Neutrophil (primary cell): ENCODE measurements around the gene NTRK2.
"Not testable (repeated sequence)": the region's sequence is repeated elsewhere in the genome, so short reads cannot be mapped to it uniquely, and the experiment has no call there.

Experiments used
- H3K27ac ChIP-seq: fragments of 200-600 bp; sonication (generic); 2 replicates; pipeline ENCODE4 v1.5.1; 2016; ENCODE audit warnings: mild to moderate bottlenecking, moderate library complexity
- H3K27me3 ChIP-seq: fragments of 200-600 bp; sonication (generic); 2 replicates; pipeline ENCODE4 v1.6.0; 2016; ENCODE audit warnings: mild to moderate bottlenecking
- H3K36me3 ChIP-seq: fragments of 200-600 bp; sonication (generic); 2 replicates; pipeline ENCODE4 v1.5.1; 2017
- H3K4me1 ChIP-seq, 2 experiments: fragments of 200-600 bp in 1 of 2; sonication (generic) in 1 of 2; 1 replicate in 1 of 2; 2 replicates in 1 of 2; pipeline versions ENCODE4 v1.5.1 to v1.6.1; 2013 to 2016; ENCODE audit warnings: low read depth in 1 of 2, low read length in 1 of 2, mild to moderate bottlenecking in 1 of 2, moderate library complexity in 1 of 2; ENCODE audit not compliant: control insufficient read depth in 1 of 2, insufficient read depth in 1 of 2
- H3K4me3 ChIP-seq, 2 experiments: fragments of 200-600 bp in 1 of 2; sonication (generic) in 1 of 2; 1 replicate in 1 of 2; 2 replicates in 1 of 2; pipeline ENCODE4 v1.5.1; 2013 to 2016; ENCODE audit warnings: low read depth in 1 of 2, low read length in 1 of 2, mild to moderate bottlenecking in 1 of 2, moderate library complexity in 1 of 2
- H3K9me3 ChIP-seq: fragments of 200-600 bp; sonication (generic); 2 replicates; pipeline ENCODE4 v1.5.1; 2016
- CTCF ChIP-seq: fragments of 200-600 bp; sonication (generic); IDR thresholded peaks from 2 replicates; pipeline ENCODE4 v1.5.1; 2016; ENCODE audit warnings: antibody characterized with exemption

The NTRK2 gene

DNA sequence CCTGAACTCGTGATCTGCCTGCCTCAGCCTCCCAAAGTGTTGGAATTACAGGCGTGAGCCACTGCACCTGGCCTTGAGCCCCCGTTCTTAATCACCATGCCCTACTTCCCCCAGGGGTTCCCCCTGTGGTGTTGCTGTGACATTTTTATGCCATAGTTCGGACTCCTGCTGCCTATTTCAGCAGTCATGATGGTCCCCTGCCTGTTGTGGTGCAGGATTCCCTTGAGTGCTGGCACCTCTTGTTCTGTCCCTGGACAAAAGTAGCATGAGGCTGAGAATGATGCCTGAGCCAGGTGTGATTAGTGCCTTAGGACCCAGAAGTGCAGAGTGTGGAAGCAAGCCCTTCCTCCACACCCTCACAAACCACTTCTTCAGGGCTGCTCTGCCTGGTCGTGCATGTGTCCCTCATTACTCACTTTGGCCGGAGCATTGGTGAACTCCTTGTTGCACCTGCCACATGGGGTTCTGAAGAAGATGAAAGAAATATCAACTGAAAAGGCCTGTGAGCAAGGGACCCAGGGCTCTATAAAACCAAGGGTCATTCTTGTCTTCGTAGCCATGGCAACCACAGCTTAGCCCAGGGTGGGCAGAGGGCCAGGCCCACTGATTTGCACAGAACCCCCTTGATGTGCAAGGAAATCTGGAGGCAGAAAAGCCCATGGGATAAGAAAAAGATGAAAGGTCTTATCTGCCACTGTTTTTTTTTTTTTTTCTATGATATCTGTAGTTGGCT, 228.0 kb downstream of the NTRK2 start:
- Histone ChIP-seq H3K27ac (no peak overlapping the region), H3K9me3 (no peaks in the 10 kb centered on the region), H3K27me3 (no peaks in the 10 kb centered on the region), H3K36me3 (no peaks in the 10 kb centered on the region), H3K4me3 (no peak overlapping the region), H3K4me1 (no peaks in the 10 kb centered on the region)
- TF ChIP-seq CTCF: no peak

- no peak for TF ChIP-seq CTCF
- Histone ChIP-seq H3K4me1 (no peaks in the 10 kb centered on the region), H3K4me3 (no peak overlapping the region), H3K36me3 (no peaks in the 10 kb centered on the region), H3K9me3 (no peaks in the 10 kb centered on the region), H3K27me3 (no peaks in the 10 kb centered on the region), H3K27ac (no peak overlapping the region)
Observed at GRCh38 chr9:84898188-84898587, 228.7 kb downstream of the NTRK2 start.

GRCh38 chr9:84898618-84899017, 229.1 kb downstream of the NTRK2 start:
- H3K4me1 ChIP-seq, H3K9me3 ChIP-seq, H3K27me3 ChIP-seq, H3K27ac ChIP-seq, H3K36me3 ChIP-seq, H3K4me3 ChIP-seq: not testable (repeated sequence)

- Histone ChIP-seq H3K36me3 (no peaks in the 10 kb centered on the region), H3K27ac (no peak overlapping the region), H3K4me1 (no peaks in the 10 kb centered on the region), H3K4me3 (no peak overlapping the region), H3K27me3 (no peaks in the 10 kb centered on the region), H3K9me3 (no peaks in the 10 kb centered on the region)
- no peak for TF ChIP-seq CTCF
Observed at GRCh38 chr9:84899326-84899725, 229.8 kb downstream of the NTRK2 start.

DNA sequence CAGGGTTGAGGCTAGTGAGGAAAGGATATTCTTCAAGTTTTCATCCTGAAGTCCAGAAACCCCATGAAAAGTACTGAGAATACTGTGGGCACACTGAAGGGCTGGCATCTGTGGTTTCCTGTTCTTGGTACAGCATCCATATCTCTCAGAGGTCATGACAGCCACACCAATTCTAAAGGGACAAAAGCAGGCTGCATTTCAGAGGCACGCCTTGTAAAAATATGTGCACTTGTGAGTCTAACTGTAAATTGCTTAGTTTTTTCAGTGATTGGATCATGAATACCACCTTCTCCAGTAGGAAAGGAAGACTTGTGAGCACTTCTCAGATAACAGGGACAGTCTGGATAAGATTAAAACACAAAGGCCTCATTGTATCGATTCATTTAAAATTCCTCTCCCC, 230.9 kb downstream of the NTRK2 start:
- no peaks in the 10 kb centered on the region for H3K27me3 ChIP-seq
- TF ChIP-seq CTCF: no peak

GRCh38 chr9:84903963-84904362, 234.4 kb downstream of the NTRK2 start:
- H3K4me3 ChIP-seq: no peak overlapping the region
- TF ChIP-seq CTCF: no peak
- no peak overlapping the region for H3K27ac ChIP-seq
- no peaks in the 10 kb centered on the region for H3K9me3 ChIP-seq
- H3K4me1 ChIP-seq: no peaks in the 10 kb centered on the region
- no peaks in the 10 kb centered on the region for H3K36me3 ChIP-seq
- no peaks in the 10 kb centered on the region for H3K27me3 ChIP-seq

More for the DNA sequence above, 230.9 kb downstream of the NTRK2 start:
- Histone ChIP-seq H3K4me3 (no peak overlapping the region), H3K9me3 (no peaks in the 10 kb centered on the region), H3K27ac (no peak overlapping the region), H3K4me1 (no peaks in the 10 kb centered on the region), H3K36me3 (no peaks in the 10 kb centered on the region)
